Spleen (tissue), 11 donors: ENCODE measurements around the gene NPB. TPM values are rescaled to one million over a fixed set of nuclear protein-coding genes. Genes with fewer than 3 reads are reported as not detected.

Experiments
- DNase-seq: peaks from one replicate; pipeline ENCODE4 v3.0.0-alpha.2; 2020
- H3K27ac ChIP-seq, 8 donors: fragments of 200-600 bp; sonication (generic) in 7 of 8; 1 replicate in 4 of 8; 2 replicates in 4 of 8; pipeline versions ENCODE4 v1.5.0 to v1.8.0; 2016 to 2021; ENCODE audit warnings: inconsistent platforms in 4 of 8, mild to moderate bottlenecking in 4 of 8, moderate library complexity in 1 of 8
- H3K27me3 ChIP-seq, 7 donors: fragments of 200-600 bp; sonication (generic) in 6 of 7; replicated peaks in 1 of 7; 1 replicate in 4 of 7; 2 replicates in 3 of 7; pipeline versions ENCODE4 v1.5.0 to v1.8.0; 2016 to 2021; ENCODE audit warnings: inconsistent platforms in 3 of 7, mild to moderate bottlenecking in 1 of 7
- H3K36me3 ChIP-seq, 6 donors: fragments of 200-600 bp; sonication (generic) in 5 of 6; 1 replicate in 4 of 6; 2 replicates in 2 of 6; pipeline versions ENCODE4 v1.5.0 to v1.8.0; 2016 to 2021; ENCODE audit warnings: inconsistent platforms in 2 of 6
- H3K4me1 ChIP-seq, 6 donors: fragments of 200-600 bp; sonication (generic) in 5 of 6; 1 replicate in 3 of 6; 2 replicates in 3 of 6; pipeline versions ENCODE4 v1.5.0 to v1.8.0; 2016 to 2021; ENCODE audit warnings: inconsistent platforms in 3 of 6
- H3K4me3 ChIP-seq, 8 donors: fragments of 200-600 bp; sonication (generic) in 7 of 8; 1 replicate in 4 of 8; 2 replicates in 4 of 8; pipeline versions ENCODE4 v1.5.0 to v1.8.0; 2016 to 2021; ENCODE audit warnings: inconsistent platforms in 4 of 8, mild to moderate bottlenecking in 4 of 8, moderate library complexity in 2 of 8
- H3K9me3 ChIP-seq, 8 donors: fragments of 200-600 bp; sonication (generic) in 7 of 8; 1 replicate in 4 of 8; 2 replicates in 4 of 8; pipeline versions ENCODE4 v1.5.0 to v1.8.0; 2016 to 2021; ENCODE audit warnings: inconsistent platforms in 4 of 8
- POLR2A ChIP-seq, 3 donors: fragments of 450-650 bp; IDR thresholded peaks; one replicate each; pipeline ENCODE4 v1.5.1; 2017; ENCODE audit warnings: antibody characterized with exemption in 3 of 3, mild to moderate bottlenecking in 1 of 3
- POLR2AphosphoS5 ChIP-seq, 3 donors: sonication (generic); formaldehyde crosslinking; IDR thresholded peaks; one replicate each; pipeline ENCODE4 v1.5.1; 2017; ENCODE audit warnings: antibody characterized with exemption in 3 of 3
- WGBS, 5 donors: extraction: QIAGEN DNeasy Blood & Tissue Kit in 3 of 5; methylation state at CpG; one replicate each; pipeline versions ENCODE4 v1.1.5 to v1.1.7; 2013 to 2018; 5-methylcytosine and 5-hydroxymethylcytosine counted together
- intact Hi-C: fragments of 100-400 bp; cut with DNase I; formaldehyde crosslinking; loops from one replicate; pipeline ENCODE4 v1.15.0; 2023; ENCODE audit warnings: low total_unique reads
- polyA plus RNA-seq, 3 donors: library from polyadenylated mRNA; stranded (reverse); fragments of 200-250 nt; gene quantifications; one replicate each; pipeline ENCODE4 v1.2.1, GENCODE V29; 2013
- total RNA-seq, 7 donors: library from RNA; depleted of rRNA in 3 of 7; stranded (reverse); fragments of >200 nt in 3 of 7; fragmentation: NEBNext Ultra II Directional in 4 of 7; extraction: Animal tissue kit (Norgen Biotek cat#: 25700) in 4 of 7; gene quantifications; one replicate each; pipeline versions ENCODE4 v1.1.0 to v1.2.1, GENCODE V29; 2016 to 2021
- TF ChIP-seq, protein P1 (sequence below), 11 experiments: fragments of 200-600 bp in 7 of 11; fragments of 450-650 bp in 4 of 11; sonication (generic) in 4 of 11; IDR thresholded peaks in 8 of 11; conservative IDR thresholded peaks in 3 of 11; 1 replicate in 7 of 11; 2 replicates in 4 of 11; pipeline versions ENCODE4 v1.4.0 to v1.8.0; 2016 to 2021; ENCODE audit warnings: antibody characterized with exemption in 11 of 11, inconsistent platforms in 4 of 11, mild to moderate bottlenecking in 1 of 11
- donor health status: healthy with polysubstance abuse.
- donor health status: DM: no; HTN: no; CAD: no; lungs with moderate emphysema.
- donor health status: DM: no; HTN: no; CAD: no.
- donor health status: Bipolar disorder and iron deficiency.
- donor health status: healthy.
- donor health status: DM: no; HTN: no; CAD: no.
- donor health status: DM: yes; HTN: yes; CAD: no.

NPB gene
- total and polyA plus RNA-seq, 10 donors, result 0.23 to 4.8 (median 1.5) TPM; not detected in 1

DNA sequence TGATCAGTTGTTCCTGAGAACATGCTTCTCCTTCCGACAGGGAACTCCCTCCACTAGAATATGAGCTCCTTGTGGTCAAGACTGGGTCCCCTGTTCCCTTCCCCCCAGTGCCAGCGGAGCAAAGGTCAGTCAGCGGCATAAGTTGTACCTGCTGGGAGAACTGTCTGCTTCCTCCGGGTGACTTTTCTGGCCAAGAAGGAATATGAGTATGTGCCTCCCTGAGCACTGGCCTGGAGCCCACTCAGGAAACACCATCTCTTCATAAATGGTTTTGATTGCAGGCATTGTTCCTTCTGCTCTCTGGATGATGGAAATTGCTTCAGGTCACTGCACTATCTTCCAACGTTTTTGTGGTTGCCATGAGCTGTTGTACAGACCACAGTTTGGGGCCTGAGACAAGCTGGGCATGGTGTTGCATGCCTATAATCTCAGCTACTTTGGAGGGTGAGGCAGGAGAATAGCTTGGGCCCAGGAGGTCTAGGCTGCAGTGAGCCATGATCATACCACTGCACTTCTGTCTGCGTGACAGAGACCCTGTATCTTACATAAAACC lies 38.8 kb upstream of the NPB start:
- no peaks in the 10 kb centered on the region for H3K9me3 ChIP-seq
- H3K36me3 ChIP-seq, result peaks cover 0 to 53% (median 17%) of the 10 kb centered on the region in 6 donors
- WGBS, 5 donors, result 56 to 83% (median 59%) methylated on average over 6 of the region's 6 CpGs
- H3K27ac ChIP-seq, result peak overlapping the region in 4 of 8 donors; percentile 1 to 14 (median 6)
- no peak for DNase-seq
- peaks cover 39 to 90% (median 73%) of the 10 kb centered on the region in 6 donors for H3K4me1 ChIP-seq
- no peak overlapping the region for H3K4me3 ChIP-seq
- H3K27me3 ChIP-seq, result no peaks in the 10 kb centered on the region
- intact Hi-C loops, result no loop called here
- TF ChIP-seq POLR2AphosphoS5 (IDR thresholded peaks at IDR 0.05) (no peak), POLR2A (IDR thresholded peaks at IDR 0.05) (no peak)
- TF ChIP-seq, protein P1, sequence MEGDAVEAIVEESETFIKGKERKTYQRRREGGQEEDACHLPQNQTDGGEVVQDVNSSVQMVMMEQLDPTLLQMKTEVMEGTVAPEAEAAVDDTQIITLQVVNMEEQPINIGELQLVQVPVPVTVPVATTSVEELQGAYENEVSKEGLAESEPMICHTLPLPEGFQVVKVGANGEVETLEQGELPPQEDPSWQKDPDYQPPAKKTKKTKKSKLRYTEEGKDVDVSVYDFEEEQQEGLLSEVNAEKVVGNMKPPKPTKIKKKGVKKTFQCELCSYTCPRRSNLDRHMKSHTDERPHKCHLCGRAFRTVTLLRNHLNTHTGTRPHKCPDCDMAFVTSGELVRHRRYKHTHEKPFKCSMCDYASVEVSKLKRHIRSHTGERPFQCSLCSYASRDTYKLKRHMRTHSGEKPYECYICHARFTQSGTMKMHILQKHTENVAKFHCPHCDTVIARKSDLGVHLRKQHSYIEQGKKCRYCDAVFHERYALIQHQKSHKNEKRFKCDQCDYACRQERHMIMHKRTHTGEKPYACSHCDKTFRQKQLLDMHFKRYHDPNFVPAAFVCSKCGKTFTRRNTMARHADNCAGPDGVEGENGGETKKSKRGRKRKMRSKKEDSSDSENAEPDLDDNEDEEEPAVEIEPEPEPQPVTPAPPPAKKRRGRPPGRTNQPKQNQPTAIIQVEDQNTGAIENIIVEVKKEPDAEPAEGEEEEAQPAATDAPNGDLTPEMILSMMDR (IDR thresholded peaks at IDR 0.05 in 8 of 11, conservative IDR thresholded peaks at IDR 0.05 in 3 of 11), result no peak

DNA sequence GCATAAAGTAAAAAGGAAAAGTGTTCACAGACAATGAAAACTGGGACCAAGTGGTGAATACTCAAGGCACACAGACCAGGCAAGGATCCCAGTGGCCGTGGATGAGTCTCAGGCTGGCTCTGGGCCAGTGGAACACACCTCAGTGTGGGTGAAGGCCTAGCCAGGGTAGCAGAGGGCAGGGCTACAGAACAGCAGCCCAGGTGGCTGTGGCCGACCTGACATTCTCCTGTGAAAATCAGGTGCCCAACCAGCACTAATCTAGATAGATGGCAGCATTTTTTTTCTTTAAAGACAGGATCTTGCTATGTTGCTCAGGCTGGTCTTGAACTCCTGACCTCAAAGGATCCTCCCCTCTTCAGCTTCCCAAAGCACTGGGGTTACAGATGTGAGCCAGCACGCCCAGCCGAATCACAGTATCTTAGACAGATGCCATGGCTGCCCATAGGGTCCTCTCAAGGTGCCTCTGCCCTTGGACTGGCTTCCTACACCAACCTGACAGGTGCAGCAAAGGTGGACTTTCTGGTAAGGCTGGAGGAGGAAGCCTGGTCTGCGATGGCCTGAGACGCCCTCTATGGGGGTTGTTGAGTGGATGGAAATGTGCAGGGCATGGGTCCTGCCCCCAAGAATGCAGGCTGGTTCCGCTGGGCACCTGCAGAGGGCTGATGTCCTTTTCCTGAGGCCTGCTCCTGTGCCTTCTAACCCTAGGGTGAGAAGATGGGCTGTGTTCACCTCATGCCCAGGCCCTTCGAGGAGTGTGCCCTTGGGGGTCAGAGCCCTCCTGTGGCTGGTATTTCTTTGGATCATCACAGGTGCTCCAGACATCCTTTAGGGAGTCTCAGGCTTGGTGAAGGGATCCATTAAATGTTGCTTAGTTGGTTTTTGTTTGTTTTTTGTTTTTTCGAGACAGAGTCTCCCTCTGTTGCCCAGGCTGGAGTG lies 37.9 kb upstream of the NPB start:
- no peak overlapping the region for H3K4me3 ChIP-seq
- H3K36me3 ChIP-seq, result peaks cover 0 to 53% (median 17%) of the 10 kb centered on the region in 6 donors
- intact Hi-C loops, result no loop called here
- H3K27me3 ChIP-seq, result no peaks in the 10 kb centered on the region
- DNase-seq, result no peak
- 73 to 89% (median 82%) methylated on average over 7 to 9 of the region's 9 CpGs for WGBS, 5 donors
- H3K4me1 ChIP-seq, result peaks cover 38 to 90% (median 73%) of the 10 kb centered on the region in 6 donors
- H3K27ac ChIP-seq, result peak overlapping the region in 3 of 8 donors; percentile 1 to 14 (median 10)
- TF ChIP-seq POLR2AphosphoS5 (IDR thresholded peaks at IDR 0.05) (no peak), POLR2A (IDR thresholded peaks at IDR 0.05) (no peak)
- TF ChIP-seq, protein P1 (IDR thresholded peaks at IDR 0.05 in 8 of 11, conservative IDR thresholded peaks at IDR 0.05 in 3 of 11), result no peak
- no peaks in the 10 kb centered on the region for H3K9me3 ChIP-seq

DNA sequence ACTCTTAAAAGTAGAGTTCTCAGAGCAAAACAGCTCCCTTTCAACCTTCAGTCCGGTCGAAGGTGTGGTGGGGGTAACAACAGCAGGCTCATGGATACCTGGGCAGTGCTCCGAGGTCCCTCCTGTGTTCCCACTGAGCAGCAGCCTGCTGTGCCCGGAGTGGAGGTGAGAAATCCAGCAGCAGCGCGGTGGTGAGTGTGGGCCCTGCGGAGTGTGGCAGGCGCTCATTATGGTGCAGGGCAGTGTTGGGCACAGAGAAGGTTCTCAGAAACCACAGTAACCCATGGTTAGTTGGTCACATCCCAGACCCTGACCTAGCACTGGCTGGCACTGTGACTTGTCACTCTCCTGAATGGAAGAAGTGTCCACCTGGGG lies 36.7 kb upstream of the NPB start:
- Histone ChIP-seq H3K4me3 (no peak overlapping the region), H3K27me3 (no peaks in the 10 kb centered on the region), H3K27ac (no peak overlapping the region), H3K4me1 (peaks cover 42 to 93% (median 76%) of the 10 kb centered on the region in 6 donors), H3K9me3 (no peaks in the 10 kb centered on the region), H3K36me3 (peaks cover 0 to 63% (median 24%) of the 10 kb centered on the region in 6 donors)
- TF ChIP-seq POLR2A (IDR thresholded peaks at IDR 0.05) (no peak), POLR2AphosphoS5 (IDR thresholded peaks at IDR 0.05) (no peak)
- TF ChIP-seq, protein P1 (IDR thresholded peaks at IDR 0.05 in 8 of 11, conservative IDR thresholded peaks at IDR 0.05 in 3 of 11), result no peak
- no peak for DNase-seq
- WGBS, 5 donors, result 94 to 97% (median 96%) methylated on average over 7 to 8 of the region's 8 CpGs
- intact Hi-C loops, result no loop called here
